ENCODE measurements around the gene SNW1.

DNA sequence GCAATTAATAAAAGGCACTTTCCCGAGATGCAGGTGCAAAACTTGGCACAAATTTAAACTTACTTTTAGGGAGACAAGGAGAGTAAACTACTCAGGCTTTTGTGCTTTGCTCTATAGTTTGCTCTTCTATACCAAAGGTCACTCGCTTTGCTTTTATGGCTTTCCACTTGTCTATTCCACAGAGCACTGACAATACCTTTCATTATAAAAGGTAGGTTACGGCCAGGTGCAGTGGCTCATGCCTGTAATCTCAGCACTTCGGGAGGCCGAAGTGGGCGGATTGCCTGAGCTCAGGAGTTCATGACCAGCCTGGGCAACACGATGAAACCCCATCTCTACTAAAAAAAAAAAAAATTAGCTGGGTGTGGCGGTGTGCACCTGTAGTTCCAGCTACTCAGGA, 86.0 kb downstream of the SNW1 start:
- TF ChIP-seq, protein P1, sequence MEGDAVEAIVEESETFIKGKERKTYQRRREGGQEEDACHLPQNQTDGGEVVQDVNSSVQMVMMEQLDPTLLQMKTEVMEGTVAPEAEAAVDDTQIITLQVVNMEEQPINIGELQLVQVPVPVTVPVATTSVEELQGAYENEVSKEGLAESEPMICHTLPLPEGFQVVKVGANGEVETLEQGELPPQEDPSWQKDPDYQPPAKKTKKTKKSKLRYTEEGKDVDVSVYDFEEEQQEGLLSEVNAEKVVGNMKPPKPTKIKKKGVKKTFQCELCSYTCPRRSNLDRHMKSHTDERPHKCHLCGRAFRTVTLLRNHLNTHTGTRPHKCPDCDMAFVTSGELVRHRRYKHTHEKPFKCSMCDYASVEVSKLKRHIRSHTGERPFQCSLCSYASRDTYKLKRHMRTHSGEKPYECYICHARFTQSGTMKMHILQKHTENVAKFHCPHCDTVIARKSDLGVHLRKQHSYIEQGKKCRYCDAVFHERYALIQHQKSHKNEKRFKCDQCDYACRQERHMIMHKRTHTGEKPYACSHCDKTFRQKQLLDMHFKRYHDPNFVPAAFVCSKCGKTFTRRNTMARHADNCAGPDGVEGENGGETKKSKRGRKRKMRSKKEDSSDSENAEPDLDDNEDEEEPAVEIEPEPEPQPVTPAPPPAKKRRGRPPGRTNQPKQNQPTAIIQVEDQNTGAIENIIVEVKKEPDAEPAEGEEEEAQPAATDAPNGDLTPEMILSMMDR (conservative IDR thresholded peaks at IDR 0.05 in 1 of 2, IDR thresholded peaks at IDR 0.05 in 1 of 2; ENCODE audit: low read depth in 1 of 2, low read length in 2 of 2): no peak
- TF ChIP-seq EZH2 (IDR thresholded peaks at IDR 0.05; ENCODE audit: low read length, missing control alignments): no peak

Measured in fibroblast of lung (primary cell).